Activated naive CD4-positive, alpha-beta T cell treated with anti-CD3 and anti-CD28 coated beads, Interleukin-2, amount 10 ng/mL, durations not matched to agents 7 days and 5 days (primary cell): ENCODE results near the gene ANKRD13A.
A peak's percentile ranks its signal among the peaks of the same experiment; 100 is the strongest.
"Not testable (repeated sequence)": the region's sequence is repeated elsewhere in the genome, so short reads cannot be mapped to it uniquely, and the experiment has no call there.

Experiments used
- CTCF ChIA-PET: fragments of 350-600 bp; sonication (Branson Sonifier 250); formaldehyde crosslinking; loops from one replicate; lab custom pipeline; 2021; ENCODE audit warnings: antibody characterized with exemption; lab: Charles Lee
- DNase-seq: peaks from one replicate; pipeline ENCODE4 v3.0.0-alpha.2; 2020
- H3K27ac Mint-ChIP-seq: one replicate; pipeline ENCODE4 v1.8.0; 2021; ENCODE audit warnings: mild to moderate bottlenecking, moderate library complexity, mixed read lengths
- H3K27me3 Mint-ChIP-seq: one replicate; pipeline ENCODE4 v1.8.0; 2021; ENCODE audit warnings: mild to moderate bottlenecking, mixed read lengths
- H3K36me3 Mint-ChIP-seq: one replicate; pipeline ENCODE4 v1.8.0; 2021; ENCODE audit warnings: mixed read lengths
- H3K4me1 Mint-ChIP-seq: one replicate; pipeline ENCODE4 v1.8.0; 2021; ENCODE audit warnings: mixed read lengths
- H3K4me3 Mint-ChIP-seq: one replicate; pipeline ENCODE4 v1.8.0; 2021; ENCODE audit warnings: mild to moderate bottlenecking, moderate library complexity, mixed read lengths
- H3K9me3 Mint-ChIP-seq: one replicate; pipeline ENCODE4 v1.8.0; 2021; ENCODE audit warnings: mixed read lengths

ANKRD13A gene

DNA sequence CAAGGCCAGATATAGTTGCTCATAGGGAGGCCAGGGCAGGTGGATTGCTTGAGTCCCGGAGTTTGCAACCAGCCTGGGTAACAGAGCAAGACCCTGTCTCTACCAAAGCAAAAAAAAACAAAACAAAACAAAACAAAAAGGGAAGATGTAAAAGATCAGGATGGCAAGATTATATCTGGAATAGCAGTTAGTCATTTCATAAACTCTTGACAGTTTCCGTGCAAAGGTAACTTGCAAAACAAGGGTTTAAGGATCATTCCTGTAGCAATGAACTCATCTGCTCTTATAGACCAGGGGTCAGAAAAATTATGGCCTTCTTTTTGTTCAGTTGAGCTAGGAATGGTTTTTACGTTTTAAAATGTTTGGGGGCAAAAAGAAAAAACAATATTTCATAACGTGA is 32.7 kb upstream of the ANKRD13A start:
- no peaks in the 10 kb centered on the region for H3K9me3 Mint-ChIP-seq
- H3K4me3 Mint-ChIP-seq, result no peak overlapping the region
- no peak for DNase-seq
- peak overlapping the region; percentile 42 for H3K27ac Mint-ChIP-seq
- CTCF ChIA-PET, result no interaction called here
- peaks cover 56% of the 10 kb centered on the region for H3K36me3 Mint-ChIP-seq
- H3K27me3 Mint-ChIP-seq, result no peaks in the 10 kb centered on the region
- peaks cover 31% of the 10 kb centered on the region for H3K4me1 Mint-ChIP-seq

- no peaks in the 10 kb centered on the region for H3K27me3 Mint-ChIP-seq
- no peaks in the 10 kb centered on the region for H3K9me3 Mint-ChIP-seq
- H3K4me1 Mint-ChIP-seq, result peaks cover 31% of the 10 kb centered on the region
- peak overlapping the region; percentile 88 for H3K27ac Mint-ChIP-seq
- DNase-seq, result no peak
- peaks cover 57% of the 10 kb centered on the region for H3K36me3 Mint-ChIP-seq
- CTCF ChIA-PET, result interaction anchor here (0.6 kb wide), 1 partner anchor 47 kb away, joined by 4 read pairs; no protein-coding TSS in a partner anchor
- H3K4me3 Mint-ChIP-seq, result peak overlapping the region; percentile 1
These were observed 31.7 kb upstream of the ANKRD13A start for GRCh38 chr12:109967383-109968031.

DNA sequence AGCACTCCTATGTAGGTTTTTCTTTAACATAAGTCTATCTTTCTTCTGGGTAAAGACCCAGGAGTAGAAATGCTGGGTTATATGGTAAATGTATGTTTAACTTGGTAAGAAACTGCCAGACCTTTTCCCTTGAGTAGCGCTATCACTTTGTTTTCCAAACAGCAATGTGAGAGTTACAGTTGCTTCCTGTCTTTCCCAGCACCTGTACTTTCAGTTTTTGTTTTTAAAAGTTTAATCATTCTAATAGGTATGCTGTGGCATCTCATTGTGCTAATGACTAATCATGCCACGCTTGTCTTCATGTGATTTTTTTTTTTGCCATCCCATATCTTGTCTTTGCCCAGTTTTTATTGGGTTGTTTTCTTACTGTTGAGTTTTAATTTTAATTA is 31.2 kb upstream of the ANKRD13A start:
- no peaks in the 10 kb centered on the region for H3K9me3 Mint-ChIP-seq
- CTCF ChIA-PET, result no interaction called here
- no peak overlapping the region for H3K4me3 Mint-ChIP-seq
- peaks cover 31% of the 10 kb centered on the region for H3K4me1 Mint-ChIP-seq
- DNase-seq, result no peak
- no peaks in the 10 kb centered on the region for H3K27me3 Mint-ChIP-seq
- H3K27ac Mint-ChIP-seq, result peak overlapping the region; percentile 88
- H3K36me3 Mint-ChIP-seq, result peaks cover 55% of the 10 kb centered on the region

DNA sequence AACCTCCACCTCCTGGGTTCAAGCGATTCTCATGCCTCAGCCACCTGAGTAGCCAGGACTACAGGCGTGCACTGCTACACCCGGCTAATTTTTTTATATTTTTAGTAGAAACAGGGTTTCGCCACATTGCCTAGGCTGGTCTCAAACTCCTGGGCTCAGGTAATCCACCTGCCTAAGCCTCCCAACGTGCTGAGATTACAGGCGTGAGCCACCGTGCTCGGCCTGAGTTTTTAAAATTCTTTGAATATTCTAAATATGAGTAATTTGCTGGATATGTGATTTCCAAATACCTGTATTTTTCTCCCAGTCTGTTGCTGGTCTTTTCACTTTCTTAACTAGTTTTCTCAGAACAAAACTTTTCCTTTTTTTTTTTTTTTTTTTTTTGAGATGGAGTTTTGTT is 30.4 kb upstream of the ANKRD13A start:
- Mint-ChIP-seq H3K4me1 (peaks cover 38% of the 10 kb centered on the region), H3K4me3 (no peak overlapping the region), H3K27ac (peak overlapping the region; percentile 33), H3K9me3 (no peaks in the 10 kb centered on the region), H3K36me3 (peaks cover 54% of the 10 kb centered on the region), H3K27me3 (no peaks in the 10 kb centered on the region)
- CTCF ChIA-PET, result no interaction called here
- DNase-seq, result no peak

GRCh38 chr12:109972821-109973220 is 26.4 kb upstream of the ANKRD13A start:
- DNase-seq, result no peak
- H3K36me3 Mint-ChIP-seq, result peaks cover 56% of the 10 kb centered on the region
- CTCF ChIA-PET, result no interaction called here
- no peak overlapping the region for H3K4me3 Mint-ChIP-seq
- H3K27ac Mint-ChIP-seq, result peak overlapping the region; percentile 91
- H3K27me3 Mint-ChIP-seq, result no peaks in the 10 kb centered on the region
- peaks cover 36% of the 10 kb centered on the region for H3K4me1 Mint-ChIP-seq
- H3K9me3 Mint-ChIP-seq, result peaks cover 4% of the 10 kb centered on the region

- CTCF ChIA-PET, result interaction anchor here (1.3 kb wide), 1 partner anchor 50 kb away, joined by 3 read pairs; no protein-coding TSS in a partner anchor
- no peaks in the 10 kb centered on the region for H3K27me3 Mint-ChIP-seq
- peak overlapping the region; percentile 53 for H3K27ac Mint-ChIP-seq
- H3K9me3 Mint-ChIP-seq, result no peaks in the 10 kb centered on the region
- peaks cover 64% of the 10 kb centered on the region for H3K36me3 Mint-ChIP-seq
- peak; percentile 48 for DNase-seq
- H3K4me3 Mint-ChIP-seq, result no peak overlapping the region
- H3K4me1 Mint-ChIP-seq, result peaks cover 55% of the 10 kb centered on the region
These were observed 17.9 kb upstream of the ANKRD13A start for GRCh38 chr12:109981311-109981710.

- peak overlapping the region; percentile 53 for H3K27ac Mint-ChIP-seq
- CTCF ChIA-PET, result no interaction called here
- no peaks in the 10 kb centered on the region for H3K27me3 Mint-ChIP-seq
- DNase-seq, result no peak
- H3K9me3 Mint-ChIP-seq, result no peaks in the 10 kb centered on the region
- peaks cover 59% of the 10 kb centered on the region for H3K36me3 Mint-ChIP-seq
- H3K4me3 Mint-ChIP-seq, result no peak overlapping the region
- H3K4me1 Mint-ChIP-seq, result peaks cover 55% of the 10 kb centered on the region
These were observed 17.0 kb upstream of the ANKRD13A start for GRCh38 chr12:109982210-109982609.

- DNase-seq, result no peak
- Mint-ChIP-seq H3K27ac (no peak overlapping the region), H3K36me3 (peaks cover 60% of the 10 kb centered on the region), H3K9me3 (no peaks in the 10 kb centered on the region), H3K4me1 (peaks cover 56% of the 10 kb centered on the region), H3K4me3 (no peak overlapping the region), H3K27me3 (no peaks in the 10 kb centered on the region)
- CTCF ChIA-PET, result no interaction called here
These were observed 15.6 kb upstream of the ANKRD13A start for GRCh38 chr12:109983432-109984142.

DNA sequence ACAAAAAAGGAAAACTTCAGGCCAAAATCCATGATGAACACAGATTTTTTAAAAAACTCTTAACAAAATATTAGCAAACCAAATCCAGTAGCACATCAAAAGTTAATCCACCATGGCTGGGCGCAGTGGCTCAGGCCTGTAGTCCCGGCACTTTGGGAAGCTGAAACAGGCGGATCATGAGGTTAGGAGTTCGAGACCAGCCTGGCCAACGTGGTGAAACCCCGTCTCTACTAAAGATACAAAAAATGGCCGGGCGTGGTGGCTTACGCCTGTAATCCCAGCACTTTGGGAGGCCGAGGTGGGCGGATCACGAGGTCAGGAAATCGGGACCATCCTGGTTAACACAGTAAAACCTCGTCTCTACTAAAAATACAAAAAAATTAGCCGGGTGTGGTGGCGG is 13.0 kb upstream of the ANKRD13A start:
- not testable (repeated sequence) for DNase-seq, H3K4me3 Mint-ChIP-seq, H3K27me3 Mint-ChIP-seq, H3K27ac Mint-ChIP-seq, H3K9me3 Mint-ChIP-seq
- Mint-ChIP-seq H3K36me3 (peaks cover 62% of the 10 kb centered on the region), H3K4me1 (peaks cover 50% of the 10 kb centered on the region)
- CTCF ChIA-PET, result interaction anchor here (1.2 kb wide), 1 partner anchor 13 kb away, joined by 4 read pairs; the partner anchor contains the start of gene ANKRD13A

GRCh38 chr12:109987615-109988014 is 11.6 kb upstream of the ANKRD13A start:
- peaks cover 61% of the 10 kb centered on the region for H3K36me3 Mint-ChIP-seq
- no peaks in the 10 kb centered on the region for H3K27me3 Mint-ChIP-seq
- H3K9me3 Mint-ChIP-seq, result no peaks in the 10 kb centered on the region
- no peak for DNase-seq
- peaks cover 48% of the 10 kb centered on the region for H3K4me1 Mint-ChIP-seq
- CTCF ChIA-PET, result interaction anchor here (0.6 to 0.7 kb wide), 2 partner anchors 14 to 52 kb away, joined by 3 read pairs; no protein-coding TSS in a partner anchor
- peak overlapping the region; percentile 37 for H3K27ac Mint-ChIP-seq
- no peak overlapping the region for H3K4me3 Mint-ChIP-seq

DNA sequence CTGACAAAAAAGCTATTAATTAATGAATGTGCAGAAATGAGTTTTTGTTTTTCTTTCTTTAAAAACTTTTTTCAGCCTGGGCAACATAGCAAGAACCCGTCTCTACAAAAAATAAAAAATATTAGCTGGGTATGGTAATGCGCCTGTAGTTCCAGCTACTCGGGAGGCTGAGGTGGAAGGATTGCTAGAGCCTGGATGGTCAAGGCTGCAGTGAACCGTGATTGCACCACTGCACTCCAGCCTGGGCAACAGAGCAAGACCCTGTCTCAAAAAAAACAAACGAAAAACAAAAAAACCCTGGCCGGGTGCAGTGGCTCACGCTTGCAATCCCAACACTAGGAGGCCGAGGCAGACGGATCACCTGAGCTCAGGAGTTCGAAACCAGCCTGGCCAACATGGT is 11.0 kb upstream of the ANKRD13A start:
- H3K27me3 Mint-ChIP-seq, result no peaks in the 10 kb centered on the region
- peaks cover 60% of the 10 kb centered on the region for H3K36me3 Mint-ChIP-seq
- peaks cover 48% of the 10 kb centered on the region for H3K4me1 Mint-ChIP-seq
- H3K9me3 Mint-ChIP-seq, result no peaks in the 10 kb centered on the region
- DNase-seq, result no peak
- CTCF ChIA-PET, result interaction anchor here (0.6 kb wide), 1 partner anchor 51 kb away, joined by 3 read pairs; no protein-coding TSS in a partner anchor
- H3K27ac Mint-ChIP-seq, result no peak overlapping the region
- no peak overlapping the region for H3K4me3 Mint-ChIP-seq

DNA sequence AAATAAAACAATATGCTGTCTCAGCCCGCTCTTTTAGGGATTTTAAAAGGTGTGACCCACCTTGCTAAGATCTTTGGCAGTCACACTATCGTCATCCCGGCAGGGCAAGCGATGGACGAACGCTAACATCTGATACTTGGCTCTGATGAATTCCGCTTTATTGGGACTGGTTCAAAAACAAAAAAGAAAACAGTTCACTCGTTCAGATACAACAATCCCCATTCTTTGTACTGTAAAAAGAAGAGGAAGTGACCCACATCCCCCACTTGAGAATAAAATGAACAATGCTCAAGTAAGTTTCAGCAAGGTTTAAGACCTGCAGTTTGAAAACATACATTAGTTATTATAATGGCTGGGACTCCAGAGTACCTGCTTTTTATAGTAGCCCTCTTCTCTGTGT is 10.3 kb upstream of the ANKRD13A start:
- H3K9me3 Mint-ChIP-seq, result no peaks in the 10 kb centered on the region
- H3K4me3 Mint-ChIP-seq, result no peak overlapping the region
- CTCF ChIA-PET, result no interaction called here
- H3K36me3 Mint-ChIP-seq, result peaks cover 56% of the 10 kb centered on the region
- H3K27ac Mint-ChIP-seq, result no peak overlapping the region
- no peak for DNase-seq
- no peaks in the 10 kb centered on the region for H3K27me3 Mint-ChIP-seq
- H3K4me1 Mint-ChIP-seq, result peaks cover 50% of the 10 kb centered on the region

DNA sequence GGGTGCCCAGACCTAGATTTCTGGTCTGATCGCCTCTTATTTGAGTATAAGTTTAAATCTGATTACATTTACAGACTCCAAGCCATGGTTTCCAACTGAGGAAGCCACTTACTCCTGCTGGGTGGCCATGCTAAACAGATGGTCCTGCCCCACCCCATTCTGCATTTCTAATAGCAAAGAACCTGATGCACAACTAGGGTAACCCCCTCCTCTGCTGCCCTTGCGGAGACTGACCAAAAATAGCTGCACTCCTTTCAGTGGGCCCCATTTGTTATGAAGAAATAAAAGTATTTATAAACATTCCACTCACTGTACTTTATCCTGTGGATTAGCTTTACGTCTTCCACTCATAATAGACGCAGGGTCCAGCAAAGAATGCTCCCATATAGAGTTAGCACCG is 9.8 kb upstream of the ANKRD13A start:
- H3K36me3 Mint-ChIP-seq, result peaks cover 58% of the 10 kb centered on the region
- no peak for DNase-seq
- H3K9me3 Mint-ChIP-seq, result no peaks in the 10 kb centered on the region
- H3K27ac Mint-ChIP-seq, result no peak overlapping the region
- no peaks in the 10 kb centered on the region for H3K27me3 Mint-ChIP-seq
- H3K4me3 Mint-ChIP-seq, result no peak overlapping the region
- H3K4me1 Mint-ChIP-seq, result peaks cover 53% of the 10 kb centered on the region
- CTCF ChIA-PET, result no interaction called here

DNA sequence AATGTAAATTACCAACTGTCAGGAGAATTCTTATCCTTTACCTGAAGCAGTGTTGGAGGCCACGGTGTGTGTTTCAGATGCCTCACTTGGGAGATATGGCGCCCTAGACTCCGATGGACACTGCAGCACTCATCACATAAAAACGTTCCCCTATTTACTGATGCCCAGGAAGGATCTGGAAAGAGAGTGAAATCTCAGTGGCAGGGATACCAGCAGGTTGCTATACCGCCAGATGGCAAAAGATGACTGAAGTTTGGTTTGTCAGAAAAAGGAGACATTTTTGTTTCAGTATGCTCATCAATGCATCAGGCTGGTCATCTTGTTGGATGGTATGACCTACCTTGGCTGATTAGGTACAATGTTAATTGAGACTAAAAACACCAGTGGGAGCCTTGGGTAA is 7.6 kb upstream of the ANKRD13A start:
- Mint-ChIP-seq H3K9me3 (no peaks in the 10 kb centered on the region), H3K27ac (no peak overlapping the region), H3K4me3 (no peak overlapping the region), H3K27me3 (no peaks in the 10 kb centered on the region), H3K4me1 (peaks cover 61% of the 10 kb centered on the region), H3K36me3 (peaks cover 54% of the 10 kb centered on the region)
- DNase-seq, result no peak
- CTCF ChIA-PET, result no interaction called here

- no peaks in the 10 kb centered on the region for H3K27me3 Mint-ChIP-seq
- no peaks in the 10 kb centered on the region for H3K9me3 Mint-ChIP-seq
- H3K27ac Mint-ChIP-seq, result peak overlapping the region; percentile 62
- peaks cover 46% of the 10 kb centered on the region for H3K36me3 Mint-ChIP-seq
- no peak for DNase-seq
- peak overlapping the region; percentile 65 for H3K4me3 Mint-ChIP-seq
- H3K4me1 Mint-ChIP-seq, result peaks cover 68% of the 10 kb centered on the region
- CTCF ChIA-PET, result no interaction called here
These were observed 6.1 kb upstream of the ANKRD13A start for GRCh38 chr12:109993091-109993490.
